Calu3 (cell line): ENCODE results near the gene POLR2M. TPM values are rescaled to one million over a fixed set of nuclear protein-coding genes. Genes with fewer than 3 reads are reported as not detected.

Source experiments
- BruUV-seq: library from RNA; stranded (reverse); fragments of 400-500 nt; replicated peaks from 2 replicates; lab custom pipeline; 2021; lab: Mats Ljungman, UMichigan
- CTCF ChIA-PET: fragments of 300-600 bp; sonication (Branson Sonifier 250); formaldehyde crosslinking; loops from one replicate; lab custom pipeline; 2022; ENCODE audit warnings: antibody characterized with exemption; lab: Charles Lee
- DNase-seq: peaks from one replicate; pipeline ENCODE4 v3.0.0; 2022
- H3K27ac Mint-ChIP-seq: one replicate; pipeline ENCODE4 v1.8.0; 2022; ENCODE audit warnings: mixed read lengths; ENCODE audit not compliant: unreplicated experiment
- H3K27me3 Mint-ChIP-seq: one replicate; pipeline ENCODE4 v1.8.0; 2022; ENCODE audit warnings: mixed read lengths; ENCODE audit not compliant: unreplicated experiment
- H3K36me3 Mint-ChIP-seq: one replicate; pipeline ENCODE4 v1.8.0; 2022; ENCODE audit warnings: mild to moderate bottlenecking, moderate library complexity, mixed read lengths; ENCODE audit not compliant: insufficient read depth, unreplicated experiment
- H3K4me1 Mint-ChIP-seq: one replicate; pipeline ENCODE4 v1.8.0; 2022; ENCODE audit warnings: mild to moderate bottlenecking, low read depth, mixed read lengths; ENCODE audit not compliant: unreplicated experiment
- H3K4me3 Mint-ChIP-seq: one replicate; pipeline ENCODE4 v1.8.0; 2022; ENCODE audit warnings: mild to moderate bottlenecking, low read depth, moderate library complexity, mixed read lengths; ENCODE audit not compliant: unreplicated experiment
- H3K9me3 Mint-ChIP-seq: one replicate; pipeline ENCODE4 v1.8.0; 2022; ENCODE audit warnings: low read depth, mixed read lengths; ENCODE audit not compliant: unreplicated experiment
- CTCF ChIP-seq: fragments of 200-600 bp; IDR thresholded peaks from one replicate; pipeline ENCODE4 v1.8.0; 2022; ENCODE audit warnings: antibody characterized with exemption; ENCODE audit not compliant: unreplicated experiment
- intact Hi-C: fragments of 100-400 bp; cut with micrococcal nuclease; formaldehyde crosslinking; loops from one replicate; pipeline ENCODE4 v1.10.0; 2022; ENCODE audit not compliant: unreplicated experiment
- total RNA-seq: library from RNA; stranded (reverse); gene quantifications from 2 replicates; pipeline ENCODE4 v1.2.3, GENCODE V29; 2022

Gene POLR2M
- total RNA-seq, 1 experiment from 2014 or later = 102 TPM

GRCh38 chr15:57698243-57698642, 8.3 kb upstream of the POLR2M start:
- no peaks in the 10 kb centered on the region for H3K36me3 Mint-ChIP-seq
- H3K4me3 Mint-ChIP-seq = no peak overlapping the region
- H3K27ac Mint-ChIP-seq = no peak overlapping the region
- intact Hi-C loops = no loop called here
- no peak for TF ChIP-seq CTCF
- no peak for DNase-seq
- CTCF ChIA-PET = no interaction called here
- no peaks in the 10 kb centered on the region for H3K9me3 Mint-ChIP-seq
- H3K27me3 Mint-ChIP-seq = no peaks in the 10 kb centered on the region
- no peaks in the 10 kb centered on the region for H3K4me1 Mint-ChIP-seq
- BruUV-seq = no TSS peak

DNA sequence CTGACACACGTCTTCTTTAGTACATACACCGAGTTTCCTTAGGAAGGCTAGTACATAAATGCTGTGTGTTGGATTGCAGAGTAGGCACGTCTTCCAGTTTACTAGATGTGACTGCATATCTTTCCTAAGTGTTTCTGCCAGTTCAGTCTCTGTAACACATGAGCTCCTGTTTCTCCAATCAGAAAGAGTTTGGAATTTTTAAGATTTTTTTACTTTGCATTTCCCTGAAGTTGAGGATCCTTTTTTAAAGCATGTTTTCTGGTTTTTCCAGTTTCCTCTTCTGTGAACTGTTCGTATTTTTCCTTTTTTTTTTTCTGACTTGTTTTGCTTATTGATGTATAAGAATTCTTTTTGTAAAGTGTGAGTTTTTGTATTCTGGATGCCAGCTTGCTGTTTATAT, 7.5 kb upstream of the POLR2M start:
- CTCF ChIA-PET = interaction anchor here (0.7 kb wide), 1 partner anchor 139 kb away, joined by 3 read pairs; no protein-coding TSS in a partner anchor
- no peak for DNase-seq
- Mint-ChIP-seq H3K4me1 (no peaks in the 10 kb centered on the region), H3K9me3 (no peaks in the 10 kb centered on the region), H3K4me3 (no peak overlapping the region), H3K27ac (no peak overlapping the region), H3K27me3 (no peaks in the 10 kb centered on the region), H3K36me3 (no peaks in the 10 kb centered on the region)
- no TSS peak for BruUV-seq
- no peak for TF ChIP-seq CTCF
- intact Hi-C loops = no loop called here

GRCh38 chr15:57703387-57703786, 3.1 kb upstream of the POLR2M start:
- intact Hi-C loops = no loop called here
- Mint-ChIP-seq H3K4me1 (peaks cover 9% of the 10 kb centered on the region), H3K36me3 (peaks cover 18% of the 10 kb centered on the region), H3K27me3 (no peaks in the 10 kb centered on the region), H3K4me3 (no peak overlapping the region), H3K9me3 (no peaks in the 10 kb centered on the region), H3K27ac (no peak overlapping the region)
- no peak for DNase-seq
- no peak for TF ChIP-seq CTCF
- no TSS peak for BruUV-seq
- CTCF ChIA-PET = no interaction called here

GRCh38 chr15:57704441-57704840, 2.1 kb upstream of the POLR2M start:
- no peak for DNase-seq
- CTCF ChIA-PET = interaction anchor here (0.7 kb wide), 1 partner anchor 29 kb away, joined by 3 read pairs; no protein-coding TSS in a partner anchor
- Mint-ChIP-seq H3K4me3 (no peak overlapping the region), H3K4me1 (peaks cover 13% of the 10 kb centered on the region), H3K9me3 (no peaks in the 10 kb centered on the region), H3K27me3 (no peaks in the 10 kb centered on the region), H3K27ac (no peak overlapping the region), H3K36me3 (peaks cover 22% of the 10 kb centered on the region)
- intact Hi-C loops = no loop called here
- no TSS peak for BruUV-seq
- TF ChIP-seq CTCF = no peak
